H1 (cell line): Measurements from ENCODE around the gene SH2B2. TPM values are rescaled to one million over a fixed set of nuclear protein-coding genes. Genes with fewer than 3 reads are reported as not detected.
A peak's percentile ranks its signal among the peaks of the same experiment; 100 is the strongest.

Experiments
- CTCF ChIA-PET: fragments of 300-600 bp; sonication (Branson Sonifier 250); formaldehyde crosslinking; loops from one replicate; lab custom pipeline; 2021; ENCODE audit not compliant: partially characterized antibody; lab: Charles Lee
- POLR2A ChIA-PET: fragments of 300-600 bp; sonication (Branson Sonifier 250); formaldehyde crosslinking; loops from one replicate; lab custom pipeline; 2021; ENCODE audit warnings: inconsistent platforms; ENCODE audit not compliant: partially characterized antibody; lab: Charles Lee
- DNase-seq, 2 experiments: peaks; one replicate each; pipeline versions ENCODE4 v3.0.0 to v3.0.0-alpha.2; 2010 to 2022; ENCODE audit warnings: low spot score in 2 of 2, low read depth in 1 of 2, mixed read lengths in 1 of 2
- FAIRE-seq: peaks from 2 replicates; lab custom pipeline; 2011; peaks lifted over from hg19 to GRCh38; lab: Jason Lieb, UNC
- H2AFZ ChIP-seq: 2 replicates; pipeline ENCODE4 v1.8.1; 2012; ENCODE audit warnings: low read length, inconsistent platforms
- H2AK5ac ChIP-seq: 2 replicates; pipeline ENCODE4 v1.6.1; 2013; ENCODE audit warnings: low read depth, low read length
- H2BK120ac ChIP-seq: replicated peaks from 2 replicates; pipeline ENCODE3; 2013; ENCODE audit warnings: low read depth, low read length, inconsistent platforms
- H2BK12ac ChIP-seq: 2 replicates; pipeline ENCODE4 v1.6.1; 2013; ENCODE audit warnings: low read depth, low read length
- H2BK15ac ChIP-seq: 2 replicates; pipeline ENCODE4 v1.6.1; 2013; ENCODE audit warnings: low read length
- H2BK20ac ChIP-seq: 2 replicates; pipeline ENCODE4 v1.6.1; 2013; ENCODE audit warnings: low read length
- H2BK5ac ChIP-seq: 2 replicates; pipeline ENCODE4 v1.6.1; 2013; ENCODE audit warnings: low read depth, low read length
- H3K14ac ChIP-seq: 2 replicates; pipeline ENCODE4 v1.6.1; 2013; ENCODE audit warnings: inconsistent platforms; ENCODE audit not compliant: insufficient read length
- H3K18ac ChIP-seq: 2 replicates; pipeline ENCODE4 v1.6.1; 2013; ENCODE audit warnings: low read length; ENCODE audit errors: extremely low read depth
- H3K23ac ChIP-seq: 2 replicates; pipeline ENCODE4 v1.6.1; 2013; ENCODE audit warnings: inconsistent platforms; ENCODE audit not compliant: insufficient read length
- H3K23me2 ChIP-seq: 2 replicates; pipeline ENCODE4 v1.6.1; 2013; ENCODE audit warnings: low read depth, low read length
- H3K27ac ChIP-seq: 2 replicates; pipeline ENCODE4 v1.6.1; 2011; ENCODE audit warnings: low read depth, low read length, inconsistent platforms
- H3K27me3 ChIP-seq, 4 experiments: replicated peaks in 1 of 4; 1 replicate in 1 of 4; 2 replicates in 3 of 4; pipeline versions ENCODE4 v1.6.1 to v1.8.1; 2011 to 2013; ENCODE audit warnings: low read length in 3 of 4, mild to moderate bottlenecking in 3 of 4, inconsistent platforms in 2 of 4, mixed read lengths in 2 of 4, moderate library complexity in 1 of 4; ENCODE audit not compliant: control insufficient read depth in 3 of 4, insufficient read depth in 3 of 4; ENCODE audit errors: extremely low read depth in 1 of 4
- H3K36me3 ChIP-seq, 4 experiments: 2 replicates each; pipeline versions ENCODE4 v1.6.1 to v1.8.1; 2011 to 2013; ENCODE audit warnings: mild to moderate bottlenecking in 4 of 4, low read length in 3 of 4, moderate library complexity in 2 of 4, control low read depth in 1 of 4, inconsistent platforms in 1 of 4; ENCODE audit not compliant: insufficient read depth in 4 of 4, control insufficient read depth in 2 of 4
- H3K4ac ChIP-seq: replicated peaks from 2 replicates; pipeline ENCODE3; 2013; ENCODE audit warnings: low read length, low read depth, mixed read lengths, inconsistent platforms; ENCODE audit not compliant: insufficient read length
- H3K4me1 ChIP-seq, 4 experiments: replicated peaks in 1 of 4; 1 replicate in 1 of 4; 2 replicates in 3 of 4; pipeline versions ENCODE4 v1.6.1 to v1.8.1; 2011 to 2013; ENCODE audit warnings: low read length in 3 of 4, inconsistent platforms in 2 of 4, mixed read lengths in 1 of 4; ENCODE audit not compliant: insufficient read depth in 4 of 4, control insufficient read depth in 3 of 4
- H3K4me2 ChIP-seq, 2 experiments: 2 replicates each; pipeline versions ENCODE4 v1.6.1 to v1.8.1; 2011 to 2013; ENCODE audit warnings: low read depth in 2 of 2, low read length in 2 of 2, control low read depth in 1 of 2, inconsistent platforms in 1 of 2, mild to moderate bottlenecking in 1 of 2; ENCODE audit not compliant: insufficient read depth in 1 of 2
- H3K4me3 ChIP-seq, 4 experiments: fragments of 200-600, 300-600 bp in 1 of 4; sonication (generic), shearing (Covaris generic), sonication (Bioruptor Twin) in 1 of 4; 2 replicates each; pipeline versions ENCODE4 v1.5.1 to v1.8.1; 2011 to 2016; ENCODE audit warnings: low read length in 4 of 4, low read depth in 3 of 4, control low read depth in 2 of 4, inconsistent platforms in 2 of 4, mild to moderate bottlenecking in 2 of 4, mixed read lengths in 1 of 4, moderate library complexity in 1 of 4; ENCODE audit not compliant: insufficient read depth in 2 of 4; ENCODE audit errors: extremely low read depth in 1 of 4
- H3K56ac ChIP-seq: replicated peaks from 2 replicates; pipeline ENCODE3; 2013; ENCODE audit warnings: low read depth, mild to moderate bottlenecking, mixed read lengths, low read length, inconsistent platforms; ENCODE audit not compliant: insufficient read length
- H3K79me1 ChIP-seq: 2 replicates; pipeline ENCODE4 v1.6.1; 2013; ENCODE audit warnings: low read depth, low read length, control low read depth
- H3K79me2 ChIP-seq, 2 experiments: 2 replicates each; pipeline versions ENCODE4 v1.6.1 to v1.8.1; 2012 to 2013; ENCODE audit warnings: low read length in 2 of 2, mild to moderate bottlenecking in 2 of 2, inconsistent platforms in 1 of 2; ENCODE audit not compliant: insufficient read depth in 2 of 2, control insufficient read depth in 1 of 2
- H3K9ac ChIP-seq, 4 experiments: replicated peaks in 1 of 4; 1 replicate in 1 of 4; 2 replicates in 3 of 4; pipeline versions ENCODE4 v1.6.1 to v1.8.1; 2011 to 2013; ENCODE audit warnings: low read depth in 3 of 4, low read length in 3 of 4, control low read depth in 2 of 4, mild to moderate bottlenecking in 2 of 4, moderate library complexity in 2 of 4, inconsistent platforms in 1 of 4; ENCODE audit errors: extremely low read depth in 1 of 4
- H3K9me3 ChIP-seq, 2 experiments: 2 replicates each; pipeline versions ENCODE4 v1.6.1 to v1.8.1; 2012 to 2013; ENCODE audit warnings: mild to moderate bottlenecking in 2 of 2, moderate library complexity in 2 of 2, control low read depth in 1 of 2, inconsistent platforms in 1 of 2, low read depth in 1 of 2, low read length in 1 of 2, mixed read lengths in 1 of 2; ENCODE audit not compliant: insufficient read depth in 2 of 2
- H4K20me1 ChIP-seq, 2 experiments: replicated peaks in 1 of 2; 2 replicates each; pipeline versions ENCODE3 to v1.8.1; 2011 to 2013; ENCODE audit warnings: inconsistent platforms in 2 of 2, low read length in 2 of 2, mild to moderate bottlenecking in 1 of 2; ENCODE audit not compliant: insufficient read depth in 2 of 2, control insufficient read depth in 1 of 2
- H4K5ac ChIP-seq: 2 replicates; pipeline ENCODE4 v1.6.1; 2013; ENCODE audit warnings: low read length, low read depth, mixed read lengths, inconsistent platforms; ENCODE audit not compliant: insufficient read length
- H4K8ac ChIP-seq: 2 replicates; pipeline ENCODE4 v1.8.0; 2013; ENCODE audit warnings: mild to moderate bottlenecking, moderate library complexity, low read length, inconsistent platforms; ENCODE audit not compliant: insufficient read depth; ENCODE audit errors: extremely low read depth
- H4K91ac ChIP-seq: replicated peaks from 2 replicates; pipeline ENCODE3; 2013; ENCODE audit warnings: low read length, mixed read lengths, inconsistent platforms; ENCODE audit not compliant: insufficient read length
- CREB1 ChIP-seq: IDR thresholded peaks from 2 replicates; pipeline ENCODE4 v1.6.1; 2012; ENCODE audit warnings: inconsistent platforms
- KDM4A ChIP-seq: IDR thresholded peaks from one replicate; pipeline ENCODE4 v1.7.1; 2012; ENCODE audit warnings: low read depth, mild to moderate bottlenecking, moderate library complexity, low read length, inconsistent platforms; ENCODE audit not compliant: severe bottlenecking
- POLR2A ChIP-seq, 2 experiments: IDR thresholded peaks; 1 replicate in 1 of 2; 2 replicates in 1 of 2; pipeline ENCODE4 v1.6.1; 2011; ENCODE audit warnings: low read depth in 2 of 2, low read length in 2 of 2, mild to moderate bottlenecking in 2 of 2; ENCODE audit errors: control extremely low read depth in 1 of 2
- WGBS, 2 experiments: shearing (Covaris generic) in 1 of 2; methylation state at CpG; one replicate each; pipeline versions ENCODE4 v1.1.6 to v1.1.7; 2013 to 2015; ENCODE audit warnings: low lambda C conversion rate in 2 of 2, mixed read lengths in 2 of 2, inconsistent platforms in 1 of 2, low coverage in 1 of 2, missing lambda C conversion rate in 1 of 2; ENCODE audit not compliant: insufficient replicate concordance in 2 of 2, insufficient coverage in 1 of 2, insufficient read length in 1 of 2; ENCODE audit errors: extremely low coverage in 1 of 2, missing lambda C conversion rate in 1 of 2; 5-methylcytosine and 5-hydroxymethylcytosine counted together
- polyA plus RNA-seq, 7 experiments: library from polyadenylated mRNA; depleted of rRNA in 3 of 7; stranded (reverse) in 5 of 7; unstranded in 2 of 7; fragments of >200 nt in 5 of 7; fragments of 200-250 nt in 2 of 7; gene quantifications; 1 replicate in 5 of 7; 2 replicates in 1 of 7; 4 replicates in 1 of 7; pipeline versions ENCODE4 v1.2.1 to v1.2.3, GENCODE V29; 2011 to 2013; ENCODE audit warnings: missing spikeins in 2 of 7, mixed read lengths in 2 of 7
- total RNA-seq: library from RNA; stranded (reverse); fragmentation: NEBNext Ultra II Directional; extraction: Animal tissue kit (Norgen Biotek cat#: 25700); gene quantifications from 2 replicates; pipeline ENCODE4 v1.2.1, GENCODE V29; 2021

The SH2B2 gene
- total and polyA plus RNA-seq, 2 of the 8 experiments (the other 6 are each of a cell fraction or from before 2014, with no cell fraction given) = 11.5 to 18.7 TPM

- no peak overlapping the region for H3K18ac ChIP-seq
- no peaks in the 10 kb centered on the region for H3K79me1 ChIP-seq
- TF ChIP-seq POLR2A (IDR thresholded peaks at IDR 0.05; ENCODE audit: control extremely low read depth in 1 of 2, low read depth in 2 of 2, low read length in 2 of 2) (no peak), CREB1 (no peak), KDM4A (no peak)
- no peak overlapping the region for H2BK20ac ChIP-seq
- H3K9ac ChIP-seq = no peak overlapping the region
- H3K4ac ChIP-seq = no peak overlapping the region
- H2BK120ac ChIP-seq = no peak overlapping the region
- no peak overlapping the region for H3K23ac ChIP-seq
- H3K27ac ChIP-seq = no peak overlapping the region
- no peaks in the 10 kb centered on the region for H3K79me2 ChIP-seq
- H3K9me3 ChIP-seq = no peaks in the 10 kb centered on the region
- peaks cover 0 to 2% (median 0%) of the 10 kb centered on the region in 4 experiments; a peak in 3 of 7 replicates for H3K27me3 ChIP-seq
- H4K20me1 ChIP-seq = peaks cover 0 to 7% of the 10 kb centered on the region in 2 experiments
- H4K5ac ChIP-seq = no peak overlapping the region
- no peak for FAIRE-seq
- DNase-seq = no peak
- H2BK5ac ChIP-seq = no peak overlapping the region
- peak overlapping the region; percentile 51 for H4K91ac ChIP-seq
- H3K23me2 ChIP-seq = peaks cover 5% of the 10 kb centered on the region
- ChIA-PET CTCF (interaction anchor here (0.9 to 8.6 kb wide), 4 partner anchors 11 to 95 kb away, joined by 4 to 134 read pairs (median 30); no protein-coding TSS in a partner anchor), POLR2A (interaction anchor here (1.0 to 1.5 kb wide), 3 partner anchors 17 to 152 kb away, joined by 3 to 5 read pairs (median 4); no protein-coding TSS in a partner anchor)
- no peak overlapping the region; a peak in 1 of 4 replicates for H3K4me2 ChIP-seq
- no peak overlapping the region for H3K56ac ChIP-seq
- peaks cover 4 to 12% (median 8%) of the 10 kb centered on the region in 4 experiments; a peak in 6 of 7 replicates for H3K4me1 ChIP-seq
- H2AFZ ChIP-seq = no peak overlapping the region
- no peak overlapping the region for H2AK5ac ChIP-seq
- H2BK12ac ChIP-seq = no peak overlapping the region; the same call in 1 of the 2 replicates
- H3K4me3 ChIP-seq = no peak overlapping the region
- 94% methylated on average over 14 of the region's 14 CpGs; no CpG with 5 or more reads in 1 of the 2 experiments for WGBS, 2 experiments
- H3K36me3 ChIP-seq = no peaks in the 10 kb centered on the region; a peak in 1 of 8 replicates
- H3K14ac ChIP-seq = no peak overlapping the region
- no peak overlapping the region for H2BK15ac ChIP-seq
- H4K8ac ChIP-seq = no peak overlapping the region
Measured at GRCh38 chr7:102320181-102320580, 33.5 kb downstream of the SH2B2 start.
